GM18526 (cell line): ENCODE results near the gene PTMS.

Experiments
- POLR2A ChIP-seq: IDR thresholded peaks from 3 replicates; pipeline ENCODE4 v1.6.1; 2011; ENCODE audit not compliant: insufficient read length; ENCODE audit errors: extremely low read depth

PTMS gene

DNA sequence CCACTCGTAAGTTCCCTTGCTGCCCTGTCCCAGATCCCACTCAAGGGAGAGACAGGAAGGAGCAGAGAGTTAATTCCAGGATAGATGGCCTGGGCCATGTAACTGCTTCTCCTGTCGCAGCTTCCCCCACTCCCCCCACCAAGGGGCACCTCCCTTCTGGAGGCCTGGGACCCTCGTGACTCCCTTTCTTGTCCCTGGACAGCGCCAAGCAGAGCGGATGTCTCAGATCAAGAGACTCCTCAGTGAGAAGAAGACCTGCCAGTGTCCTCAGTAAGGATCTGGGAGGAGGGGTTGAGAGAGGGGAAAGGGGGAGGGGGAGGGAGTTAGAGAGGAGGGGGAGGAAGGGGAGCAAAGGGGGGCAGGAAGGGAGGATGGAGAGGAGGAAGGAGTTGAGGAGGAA lies 52.5 kb downstream of the PTMS start:
- TF ChIP-seq POLR2A = no peak

DNA sequence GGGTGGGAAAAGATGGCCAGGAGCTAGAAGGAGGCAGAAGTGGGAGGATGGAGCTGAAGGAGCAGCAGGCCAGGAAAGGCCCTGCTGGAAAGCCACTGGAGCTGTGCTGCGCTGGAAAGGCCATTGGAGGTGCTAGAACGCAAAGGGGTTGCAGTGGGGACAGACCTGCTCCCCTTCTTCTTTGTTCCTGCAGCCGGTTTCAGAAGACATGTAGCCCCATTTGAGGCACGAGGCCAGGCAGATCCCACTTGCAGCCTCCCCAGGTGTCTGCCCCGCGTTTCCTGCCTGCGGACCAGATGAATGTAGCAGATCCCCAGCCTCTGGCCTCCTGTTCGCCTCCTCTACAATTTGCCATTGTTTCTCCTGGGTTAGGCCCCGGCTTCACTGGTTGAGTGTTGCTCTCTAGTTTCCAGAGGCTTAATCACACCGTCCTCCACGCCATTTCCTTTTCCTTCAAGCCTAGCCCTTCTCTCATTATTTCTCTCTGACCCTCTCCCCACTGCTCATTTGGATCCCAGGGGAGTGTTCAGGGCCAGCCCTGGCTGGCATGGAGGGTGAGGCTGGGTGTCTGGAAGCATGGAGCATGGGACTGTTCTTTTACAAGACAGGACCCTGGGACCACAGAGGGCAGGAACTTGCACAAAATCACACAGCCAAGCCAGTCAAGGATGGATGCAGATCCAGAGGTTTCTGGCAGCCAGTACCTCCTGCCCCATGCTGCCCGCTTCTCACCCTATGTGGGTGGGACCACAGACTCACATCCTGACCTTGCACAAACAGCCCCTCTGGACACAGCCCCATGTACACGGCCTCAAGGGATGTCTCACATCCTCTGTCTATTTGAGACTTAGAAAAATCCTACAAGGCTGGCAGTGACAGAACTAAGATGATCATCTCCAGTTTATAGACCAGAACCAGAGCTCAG lies 53.2 kb downstream of the PTMS start:
- TF ChIP-seq POLR2A = no peak

DNA sequence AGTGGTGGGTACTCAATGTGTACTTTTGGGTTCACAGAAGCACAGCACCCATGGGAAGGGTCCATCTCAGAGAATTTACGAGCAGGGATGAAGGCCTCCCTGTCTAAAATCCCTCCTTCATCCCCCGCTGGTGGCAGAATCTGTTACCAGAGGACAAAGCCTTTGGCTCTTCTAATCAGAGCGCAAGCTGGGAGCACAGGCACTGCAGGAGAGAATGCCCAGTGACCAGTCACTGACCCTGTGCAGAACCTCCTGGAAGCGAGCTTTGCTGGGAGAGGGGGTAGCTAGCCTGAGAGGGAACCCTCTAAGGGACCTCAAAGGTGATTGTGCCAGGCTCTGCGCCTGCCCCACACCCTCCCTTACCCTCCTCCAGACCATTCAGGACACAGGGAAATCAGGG lies 54.0 kb downstream of the PTMS start:
- TF ChIP-seq POLR2A = no peak
